ENCODE results near the gene SLC4A5.

DNA sequence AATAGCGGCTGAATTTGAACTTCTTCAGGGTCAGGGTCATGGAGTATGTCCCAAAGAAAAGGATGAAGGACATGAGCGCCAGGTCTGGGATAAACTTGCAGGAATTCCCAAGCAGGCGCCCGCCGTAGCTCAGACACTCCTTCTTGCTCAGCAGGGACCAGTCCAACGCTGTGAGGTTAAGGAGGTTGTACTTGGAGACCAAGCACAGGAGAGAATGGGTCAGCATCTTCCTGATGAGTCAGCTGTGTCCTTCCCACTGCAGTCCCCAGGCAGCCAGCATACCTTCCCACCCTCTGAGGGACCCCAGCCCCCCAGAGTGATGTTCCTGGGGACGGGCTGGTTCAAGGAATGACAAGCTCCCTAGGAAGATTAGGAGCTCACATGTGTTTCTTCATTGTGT, 103.9 kb downstream of the SLC4A5 start:
- TF ChIP-seq, protein P1, sequence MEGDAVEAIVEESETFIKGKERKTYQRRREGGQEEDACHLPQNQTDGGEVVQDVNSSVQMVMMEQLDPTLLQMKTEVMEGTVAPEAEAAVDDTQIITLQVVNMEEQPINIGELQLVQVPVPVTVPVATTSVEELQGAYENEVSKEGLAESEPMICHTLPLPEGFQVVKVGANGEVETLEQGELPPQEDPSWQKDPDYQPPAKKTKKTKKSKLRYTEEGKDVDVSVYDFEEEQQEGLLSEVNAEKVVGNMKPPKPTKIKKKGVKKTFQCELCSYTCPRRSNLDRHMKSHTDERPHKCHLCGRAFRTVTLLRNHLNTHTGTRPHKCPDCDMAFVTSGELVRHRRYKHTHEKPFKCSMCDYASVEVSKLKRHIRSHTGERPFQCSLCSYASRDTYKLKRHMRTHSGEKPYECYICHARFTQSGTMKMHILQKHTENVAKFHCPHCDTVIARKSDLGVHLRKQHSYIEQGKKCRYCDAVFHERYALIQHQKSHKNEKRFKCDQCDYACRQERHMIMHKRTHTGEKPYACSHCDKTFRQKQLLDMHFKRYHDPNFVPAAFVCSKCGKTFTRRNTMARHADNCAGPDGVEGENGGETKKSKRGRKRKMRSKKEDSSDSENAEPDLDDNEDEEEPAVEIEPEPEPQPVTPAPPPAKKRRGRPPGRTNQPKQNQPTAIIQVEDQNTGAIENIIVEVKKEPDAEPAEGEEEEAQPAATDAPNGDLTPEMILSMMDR (IDR thresholded peaks at IDR 0.05) = no peak
- no peak for TF ChIP-seq EP300 (IDR thresholded peaks at IDR 0.05)
